Measurements from ENCODE around the gene CCHCR1.

- TF ChIP-seq CTCF (IDR thresholded peaks at IDR 0.05) (no peak), POLR2A (IDR thresholded peaks at IDR 0.05) (no peak)
Measured at GRCh38 chr6:31098449-31098938, 59.1 kb downstream of the CCHCR1 start.
